WTC11 (cell line): ENCODE data around the gene AQP5. TPM values are rescaled to one million over a fixed set of nuclear protein-coding genes. Genes with fewer than 3 reads are reported as not detected.
"Not testable (repeated sequence)": the region's sequence is repeated elsewhere in the genome, so short reads cannot be mapped to it uniquely, and the experiment has no call there.

Experiments used
- ATAC-seq: fragments of 200-7000 bp; cut with Tn5 transposase; 2 replicates; pipeline ENCODE4 v1.10.0; 2021; ENCODE audit warnings: mild to moderate bottlenecking, moderate library complexity
- CTCF ChIA-PET: fragments of 300-600 bp; sonication (Branson Sonifier 250); formaldehyde crosslinking; loops from one replicate; lab custom pipeline; 2021; ENCODE audit warnings: antibody characterized with exemption; lab: Charles Lee
- POLR2A ChIA-PET: fragments of 350-600 bp; sonication (Branson Sonifier 250); formaldehyde crosslinking; loops from one replicate; lab custom pipeline; 2021; ENCODE audit warnings: antibody characterized with exemption; lab: Charles Lee
- DNase-seq: peaks from one replicate; pipeline ENCODE4 v3.0.0; 2021; ENCODE audit warnings: low spot score
- H3K27ac Mint-ChIP-seq: 2 replicates; pipeline ENCODE4 v1.8.0; 2021; ENCODE audit warnings: mixed read lengths
- H3K27me3 Mint-ChIP-seq: 2 replicates; pipeline ENCODE4 v1.8.0; 2021; ENCODE audit warnings: low read depth, mild to moderate bottlenecking, moderate library complexity, mixed read lengths
- H3K36me3 Mint-ChIP-seq: 2 replicates; pipeline ENCODE4 v1.8.0; 2021; ENCODE audit warnings: mixed read lengths
- H3K4me1 Mint-ChIP-seq: 2 replicates; pipeline ENCODE4 v1.8.0; 2022; ENCODE audit warnings: mixed read lengths
- H3K4me3 Mint-ChIP-seq: 2 replicates; pipeline ENCODE4 v1.8.0; 2021; ENCODE audit warnings: mild to moderate bottlenecking, moderate library complexity, mixed read lengths
- H3K9me3 Mint-ChIP-seq: 2 replicates; pipeline ENCODE4 v1.8.0; 2021; ENCODE audit warnings: mixed read lengths
- AFF4 ChIP-seq: sonication (generic); formaldehyde crosslinking; IDR thresholded peaks from 2 replicates; pipeline ENCODE4 v1.8.1; 2023; ENCODE audit warnings: mild to moderate bottlenecking, missing genetic modification reagents, borderline replicate concordance
- E2F4 ChIP-seq: sonication (generic); formaldehyde crosslinking; IDR thresholded peaks from 2 replicates; pipeline ENCODE4 v1.8.1; 2022; ENCODE audit warnings: low read depth, mild to moderate bottlenecking, moderate library complexity, missing genetic modification reagents, borderline replicate concordance
- ESRRA ChIP-seq: sonication (generic); formaldehyde crosslinking; IDR thresholded peaks from 2 replicates; pipeline ENCODE4 v1.8.1; 2022; ENCODE audit warnings: mild to moderate bottlenecking, missing genetic modification reagents, borderline replicate concordance
- JAZF1 ChIP-seq: fragments of 250-450 bp; sonication (Bioruptor Pico); IDR thresholded peaks from 2 replicates; pipeline ENCODE4 v1.9.0; 2021; ENCODE audit warnings: moderate library complexity, mild to moderate bottlenecking, inconsistent platforms
- KAT7 ChIP-seq: sonication (generic); formaldehyde crosslinking; IDR thresholded peaks from 2 replicates; pipeline ENCODE4 v1.8.1; 2023; ENCODE audit warnings: missing genetic modification reagents, mild to moderate bottlenecking, borderline replicate concordance
- NFATC4 ChIP-seq: fragments of 250-450 bp; sonication (Bioruptor Pico); IDR thresholded peaks from 2 replicates; pipeline ENCODE4 v1.9.0; 2021; ENCODE audit warnings: mild to moderate bottlenecking
- NFE2L1 ChIP-seq: sonication (generic); formaldehyde crosslinking; IDR thresholded peaks from 2 replicates; pipeline ENCODE4 v1.8.1; 2023; ENCODE audit warnings: missing genetic modification reagents
- NR2C2 ChIP-seq: sonication (generic); formaldehyde crosslinking; IDR thresholded peaks from 2 replicates; pipeline ENCODE4 v1.8.0; 2022; ENCODE audit warnings: mild to moderate bottlenecking, missing genetic modification reagents
- NR3C1 ChIP-seq: sonication (generic); formaldehyde crosslinking; conservative IDR thresholded peaks from 2 replicates; pipeline ENCODE4 v1.8.1; 2023; ENCODE audit warnings: low read depth, mild to moderate bottlenecking, missing genetic modification reagents
- OVOL2 ChIP-seq: fragments of 250-450 bp; sonication (Bioruptor Pico); IDR thresholded peaks from 2 replicates; pipeline ENCODE4 v1.9.0; 2021; ENCODE audit warnings: mild to moderate bottlenecking, borderline replicate concordance
- TP53 ChIP-seq: sonication (generic); formaldehyde crosslinking; IDR thresholded peaks from 2 replicates; pipeline ENCODE4 v1.8.1; 2023; ENCODE audit warnings: mild to moderate bottlenecking, missing genetic modification reagents
- ZNF232 ChIP-seq: sonication (generic); formaldehyde crosslinking; IDR thresholded peaks from 2 replicates; pipeline ENCODE4 v1.8.0; 2022; ENCODE audit warnings: mild to moderate bottlenecking, missing genetic modification reagents
- ZNF317 ChIP-seq: sonication (generic); formaldehyde crosslinking; IDR thresholded peaks from 2 replicates; pipeline ENCODE4 v1.8.1; 2023; ENCODE audit warnings: low read depth, mild to moderate bottlenecking, moderate library complexity, missing genetic modification reagents, borderline replicate concordance
- ZNF423 ChIP-seq: fragments of 250-450 bp; sonication (Bioruptor Pico); IDR thresholded peaks from 2 replicates; pipeline ENCODE4 v2.1.2; 2022; ENCODE audit warnings: mild to moderate bottlenecking, moderate library complexity
- ZNF425 ChIP-seq: fragments of 250-450 bp; sonication (Bioruptor Pico); conservative IDR thresholded peaks from 2 replicates; pipeline ENCODE4 v1.9.0; 2021; ENCODE audit warnings: mild to moderate bottlenecking
- total RNA-seq: library from RNA; stranded (reverse); gene quantifications from 3 replicates; pipeline ENCODE4 v1.2.3, GENCODE V29; 2021

Gene AQP5
- total RNA-seq, 1 experiment from 2014 or later: 2.8 TPM

GRCh38 chr12:49987625-49988303 is 26.1 kb downstream of the AQP5 start:
- Mint-ChIP-seq H3K36me3 (peaks cover 48% of the 10 kb centered on the region), H3K9me3 (no peaks in the 10 kb centered on the region), H3K27me3 (no peaks in the 10 kb centered on the region), H3K4me3 (no peak overlapping the region), H3K27ac (no peak overlapping the region), H3K4me1 (peaks cover 16% of the 10 kb centered on the region)
- ATAC-seq (no peak), DNase-seq (no peak)
- no peak for TF ChIP-seq ZNF232 (CRISPR knock-in tag)
- TF ChIP-seq ZNF425 (CRISPR knock-in tag): no peak
- TF ChIP-seq KAT7 (CRISPR knock-in tag): no peak
- TF ChIP-seq NFE2L1 (CRISPR knock-in tag): no peak
- TF ChIP-seq NFATC4 (CRISPR knock-in tag): no peak
- no peak for TF ChIP-seq E2F4 (CRISPR knock-in tag)
- TF ChIP-seq JAZF1 (CRISPR knock-in tag): no peak
- no peak for TF ChIP-seq TP53
- TF ChIP-seq OVOL2 (CRISPR knock-in tag): no peak
- no peak for TF ChIP-seq ZNF317 (CRISPR knock-in tag)
- no peak for TF ChIP-seq ZNF423 (CRISPR knock-in tag)
- ChIA-PET POLR2A (no interaction called here), CTCF (interaction anchor here (0.8 kb wide), 1 partner anchor 21 kb away, joined by 5 read pairs; no protein-coding TSS in a partner anchor)

- H3K9me3 Mint-ChIP-seq, ATAC-seq, DNase-seq, H3K27me3 Mint-ChIP-seq, POLR2A ChIA-PET, H3K27ac Mint-ChIP-seq, H3K4me3 Mint-ChIP-seq: not testable (repeated sequence)
- CTCF ChIA-PET: interaction anchor here (1.3 to 8.5 kb wide), 2 partner anchors 23 to 81 kb away, joined by 3 to 42 read pairs; no protein-coding TSS in a partner anchor
- peaks cover 16% of the 10 kb centered on the region for H3K4me1 Mint-ChIP-seq
- peaks cover 60% of the 10 kb centered on the region for H3K36me3 Mint-ChIP-seq
Measured at GRCh38 chr12:49989400-49989799, 27.7 kb downstream of the AQP5 start.

GRCh38 chr12:49990273-49990672 is 28.6 kb downstream of the AQP5 start:
- no peaks in the 10 kb centered on the region for H3K9me3 Mint-ChIP-seq
- ATAC-seq: no peak
- H3K27me3 Mint-ChIP-seq: no peaks in the 10 kb centered on the region
- no peak overlapping the region for H3K27ac Mint-ChIP-seq
- H3K4me1 Mint-ChIP-seq: peaks cover 8% of the 10 kb centered on the region
- peaks cover 68% of the 10 kb centered on the region for H3K36me3 Mint-ChIP-seq
- no peak for TF ChIP-seq NFE2L1 (CRISPR knock-in tag)
- TF ChIP-seq AFF4 (CRISPR knock-in tag): no peak
- TF ChIP-seq NR3C1: no peak
- TF ChIP-seq ESRRA (CRISPR knock-in tag): no peak
- TF ChIP-seq TP53: no peak
- TF ChIP-seq NR2C2: no peak
- TF ChIP-seq, all 79 proteins: peak for 0
- DNase-seq: no peak
- CTCF ChIA-PET: interaction anchor here (2.0 to 8.5 kb wide), 2 partner anchors 23 to 123 kb away, joined by 5 to 42 read pairs; no protein-coding TSS in a partner anchor
- POLR2A ChIA-PET: no interaction called here
- no peak overlapping the region for H3K4me3 Mint-ChIP-seq
